SU-DHL-6 (cell line): ENCODE results near the gene DHRS11.

Experiments used
- EZH2phosphoT487 ChIP-seq: fragments of 200-600 bp; sonication (generic), shearing (Covaris generic); conservative IDR thresholded peaks from 2 replicates; pipeline ENCODE4 v1.6.1; 2018; ENCODE audit warnings: mild to moderate bottlenecking, antibody characterized with exemption, low read length, moderate library complexity, mixed read lengths
- TF ChIP-seq, protein P1 (sequence below): fragments of 200-600 bp; sonication (generic); IDR thresholded peaks from one replicate; pipeline ENCODE4 v1.5.1; 2017; ENCODE audit warnings: antibody characterized with exemption, mild to moderate bottlenecking, low read length, moderate library complexity; ENCODE audit not compliant: insufficient read depth, poor library complexity, severe bottlenecking

- TF ChIP-seq, protein P1, sequence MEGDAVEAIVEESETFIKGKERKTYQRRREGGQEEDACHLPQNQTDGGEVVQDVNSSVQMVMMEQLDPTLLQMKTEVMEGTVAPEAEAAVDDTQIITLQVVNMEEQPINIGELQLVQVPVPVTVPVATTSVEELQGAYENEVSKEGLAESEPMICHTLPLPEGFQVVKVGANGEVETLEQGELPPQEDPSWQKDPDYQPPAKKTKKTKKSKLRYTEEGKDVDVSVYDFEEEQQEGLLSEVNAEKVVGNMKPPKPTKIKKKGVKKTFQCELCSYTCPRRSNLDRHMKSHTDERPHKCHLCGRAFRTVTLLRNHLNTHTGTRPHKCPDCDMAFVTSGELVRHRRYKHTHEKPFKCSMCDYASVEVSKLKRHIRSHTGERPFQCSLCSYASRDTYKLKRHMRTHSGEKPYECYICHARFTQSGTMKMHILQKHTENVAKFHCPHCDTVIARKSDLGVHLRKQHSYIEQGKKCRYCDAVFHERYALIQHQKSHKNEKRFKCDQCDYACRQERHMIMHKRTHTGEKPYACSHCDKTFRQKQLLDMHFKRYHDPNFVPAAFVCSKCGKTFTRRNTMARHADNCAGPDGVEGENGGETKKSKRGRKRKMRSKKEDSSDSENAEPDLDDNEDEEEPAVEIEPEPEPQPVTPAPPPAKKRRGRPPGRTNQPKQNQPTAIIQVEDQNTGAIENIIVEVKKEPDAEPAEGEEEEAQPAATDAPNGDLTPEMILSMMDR: no peak
- TF ChIP-seq EZH2phosphoT487: no peak
These were observed 58.6 kb downstream of the DHRS11 start for GRCh38 chr17:36650096-36650775.
